ENCODE data around the gene CPSF2.
"Not testable (repeated sequence)": the region's sequence is repeated elsewhere in the genome, so short reads cannot be mapped to it uniquely, and the experiment has no call there.

The CPSF2 gene

DNA sequence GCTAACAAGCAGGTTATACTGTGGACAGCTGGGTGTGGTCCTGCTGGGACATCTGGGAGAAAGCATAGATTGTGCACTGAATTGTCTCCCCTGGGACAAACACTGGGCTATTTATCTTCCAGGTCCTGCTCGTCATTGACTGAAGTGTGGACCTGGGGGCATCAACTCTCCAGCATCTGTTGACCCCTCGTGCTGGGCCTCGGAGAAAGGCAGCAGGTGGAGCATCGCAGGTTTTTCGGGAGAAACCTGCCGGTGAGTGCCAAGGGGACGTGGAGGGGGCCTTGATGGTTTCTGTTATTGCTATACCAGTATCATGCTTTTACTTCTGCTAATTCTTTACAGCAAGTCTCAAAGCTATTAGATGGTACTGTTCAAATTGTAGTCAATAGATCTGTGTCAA is 81.3 kb downstream of the CPSF2 start:
- no peaks in the 10 kb centered on the region for H3K9me3 ChIP-seq (ENCODE audit: control insufficient read depth, insufficient read depth, low read length)

DNA sequence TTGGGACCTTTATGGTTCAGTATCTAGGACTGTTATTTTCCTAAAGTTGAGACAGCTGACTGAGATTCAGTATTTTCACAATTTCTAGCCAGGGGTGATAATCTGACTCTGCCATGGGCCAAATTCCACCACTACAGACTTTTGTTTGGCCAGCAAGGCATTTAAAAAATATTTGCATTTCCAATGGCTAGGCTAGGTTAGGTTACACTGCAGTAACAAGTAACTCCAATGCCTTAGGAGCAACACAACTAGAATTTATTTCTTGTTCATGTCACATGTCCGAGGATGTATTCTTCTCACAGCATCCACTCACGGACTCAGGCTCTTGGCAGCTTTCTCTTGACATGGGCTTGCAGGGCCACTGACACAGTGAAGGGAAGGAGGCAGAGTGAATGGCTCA is 83.0 kb downstream of the CPSF2 start:
- Histone ChIP-seq H3K9ac (ENCODE audit: low read depth, low read length) (no peak overlapping the region), H3K9me3 (ENCODE audit: control insufficient read depth, insufficient read depth, low read length) (no peaks in the 10 kb centered on the region), H3K36me3 (ENCODE audit: control insufficient read depth, insufficient read depth, low read length) (no peaks in the 10 kb centered on the region), H3K4me1 (ENCODE audit: control insufficient read depth, insufficient read depth, low read length) (peaks cover 7% of the 10 kb centered on the region), H3K4me3 (ENCODE audit: low read depth, low read length) (no peak overlapping the region), H3K27me3 (ENCODE audit: control insufficient read depth, insufficient read depth, low read length) (peaks cover 6% of the 10 kb centered on the region; the same call in 1 of the 2 replicates), H3K27ac (ENCODE audit: low read depth, low read length) (no peak overlapping the region)

More for the DNA sequence above, 81.3 kb downstream of the CPSF2 start:
- no peak overlapping the region for H3K27ac ChIP-seq (ENCODE audit: low read depth, low read length)
- H3K4me3 ChIP-seq (ENCODE audit: low read depth, low read length) = no peak overlapping the region
- no peak overlapping the region for H3K9ac ChIP-seq (ENCODE audit: low read depth, low read length)
- peaks cover 7% of the 10 kb centered on the region; the same call in 1 of the 2 replicates for H3K27me3 ChIP-seq (ENCODE audit: control insufficient read depth, insufficient read depth, low read length)
- no peaks in the 10 kb centered on the region for H3K36me3 ChIP-seq (ENCODE audit: control insufficient read depth, insufficient read depth, low read length)
- peaks cover 18% of the 10 kb centered on the region for H3K4me1 ChIP-seq (ENCODE audit: control insufficient read depth, insufficient read depth, low read length)

DNA sequence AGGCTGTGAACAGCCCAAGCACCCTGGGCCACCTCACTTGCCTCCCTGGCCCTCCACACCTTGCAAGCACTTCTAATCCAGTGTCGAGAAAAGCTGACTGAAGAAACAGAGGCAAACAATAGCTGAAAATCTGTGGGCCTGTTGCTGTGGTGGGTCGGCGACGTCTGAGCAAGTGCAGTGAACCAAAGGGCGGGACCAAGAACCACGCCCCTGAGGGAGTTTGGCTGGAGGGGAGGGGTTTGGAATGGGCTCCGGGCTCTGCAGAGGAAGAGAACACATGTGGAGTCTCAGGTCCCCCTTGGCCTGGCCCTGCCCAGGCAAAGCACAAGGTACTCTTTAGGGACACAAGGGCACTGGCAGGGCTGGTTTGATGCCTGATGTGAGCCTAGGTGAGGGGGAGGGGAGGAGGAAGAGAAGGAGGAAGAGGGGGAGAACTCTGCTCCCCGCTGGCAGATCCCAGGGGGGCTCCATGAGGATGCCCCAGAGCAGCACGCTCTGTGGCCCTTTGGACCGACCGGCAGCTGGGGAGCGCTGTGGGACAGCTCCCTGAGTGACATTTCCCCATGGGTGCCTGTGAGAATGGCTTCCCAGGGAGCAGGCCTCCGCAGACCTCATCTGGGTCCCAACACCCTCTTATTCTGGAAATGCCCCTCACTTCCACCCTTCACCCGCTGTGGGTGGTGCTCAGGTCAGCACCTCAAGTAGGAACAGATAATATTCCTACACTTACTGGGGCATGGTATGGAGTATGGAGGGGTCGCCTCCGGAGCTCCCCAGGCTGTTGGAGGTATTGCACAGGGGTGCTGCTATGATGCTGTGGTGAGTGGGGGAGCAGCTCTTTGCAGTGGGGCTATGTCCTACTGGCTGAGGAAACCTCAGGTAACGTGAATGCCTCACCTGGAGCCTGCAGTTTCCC is 85.5 kb downstream of the CPSF2 start:
- H3K27ac ChIP-seq (ENCODE audit: low read depth, low read length) = no peak overlapping the region
- peaks cover 7% of the 10 kb centered on the region for H3K4me1 ChIP-seq (ENCODE audit: control insufficient read depth, insufficient read depth, low read length)
- no peaks in the 10 kb centered on the region for H3K27me3 ChIP-seq (ENCODE audit: control insufficient read depth, insufficient read depth, low read length)
- H3K9me3 ChIP-seq (ENCODE audit: control insufficient read depth, insufficient read depth, low read length) = no peaks in the 10 kb centered on the region
- H3K4me3 ChIP-seq (ENCODE audit: low read depth, low read length) = no peak overlapping the region
- H3K9ac ChIP-seq (ENCODE audit: low read depth, low read length) = no peak overlapping the region
- no peaks in the 10 kb centered on the region for H3K36me3 ChIP-seq (ENCODE audit: control insufficient read depth, insufficient read depth, low read length)

DNA sequence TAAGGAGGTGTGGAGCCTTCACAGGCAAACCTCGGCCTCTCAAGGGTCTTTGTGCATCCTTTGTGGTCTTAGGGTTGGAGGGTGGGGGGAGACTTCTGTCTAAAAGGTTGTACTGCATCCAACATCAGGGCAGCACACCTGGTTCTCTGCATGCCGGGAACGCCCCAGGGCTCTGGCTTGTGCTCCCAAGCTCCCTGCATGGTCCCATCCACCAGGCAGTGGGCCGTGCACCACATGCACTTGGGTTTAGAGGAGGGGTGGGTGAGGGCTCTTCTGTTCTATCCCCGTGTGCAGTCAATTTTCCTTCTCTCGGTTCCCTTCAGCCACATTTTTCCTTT is 86.1 kb downstream of the CPSF2 start:
- peaks cover 7% of the 10 kb centered on the region for H3K4me1 ChIP-seq (ENCODE audit: control insufficient read depth, insufficient read depth, low read length)

DNA sequence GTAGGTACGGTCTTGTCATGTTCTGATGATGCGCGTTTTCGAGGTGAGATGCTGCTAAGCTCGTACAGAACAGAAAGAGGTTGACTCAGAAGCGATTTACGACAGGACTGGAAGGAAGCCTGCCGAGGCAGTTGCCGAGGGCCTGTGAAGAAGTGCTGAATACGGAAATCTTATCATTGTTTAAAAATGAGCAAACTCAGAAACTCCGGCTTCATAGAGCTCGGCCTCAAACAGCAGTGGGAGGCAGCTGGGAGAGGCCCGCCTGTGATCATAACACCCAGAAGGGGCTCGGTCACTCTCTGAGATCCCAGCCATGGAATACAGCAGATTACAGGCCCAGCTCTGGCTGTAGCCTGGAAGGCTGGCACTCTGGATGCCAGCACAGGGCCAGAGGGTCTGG is 87.4 kb downstream of the CPSF2 start:
- peaks cover 7% of the 10 kb centered on the region for H3K4me1 ChIP-seq (ENCODE audit: control insufficient read depth, insufficient read depth, low read length)
- no peaks in the 10 kb centered on the region for H3K9me3 ChIP-seq (ENCODE audit: control insufficient read depth, insufficient read depth, low read length)
- H3K27me3 ChIP-seq (ENCODE audit: control insufficient read depth, insufficient read depth, low read length) = no peaks in the 10 kb centered on the region
- H3K27ac ChIP-seq (ENCODE audit: low read depth, low read length) = no peak overlapping the region
- no peak overlapping the region for H3K4me3 ChIP-seq (ENCODE audit: low read depth, low read length)
- H3K9ac ChIP-seq (ENCODE audit: low read depth, low read length) = no peak overlapping the region
- no peaks in the 10 kb centered on the region for H3K36me3 ChIP-seq (ENCODE audit: control insufficient read depth, insufficient read depth, low read length)

More for the DNA sequence above, 86.1 kb downstream of the CPSF2 start:
- no peaks in the 10 kb centered on the region for H3K9me3 ChIP-seq (ENCODE audit: control insufficient read depth, insufficient read depth, low read length)
- H3K9ac ChIP-seq (ENCODE audit: low read depth, low read length) = no peak overlapping the region
- no peak overlapping the region for H3K4me3 ChIP-seq (ENCODE audit: low read depth, low read length)
- no peaks in the 10 kb centered on the region for H3K27me3 ChIP-seq (ENCODE audit: control insufficient read depth, insufficient read depth, low read length)
- no peaks in the 10 kb centered on the region for H3K36me3 ChIP-seq (ENCODE audit: control insufficient read depth, insufficient read depth, low read length)
- H3K27ac ChIP-seq (ENCODE audit: low read depth, low read length) = no peak overlapping the region

DNA sequence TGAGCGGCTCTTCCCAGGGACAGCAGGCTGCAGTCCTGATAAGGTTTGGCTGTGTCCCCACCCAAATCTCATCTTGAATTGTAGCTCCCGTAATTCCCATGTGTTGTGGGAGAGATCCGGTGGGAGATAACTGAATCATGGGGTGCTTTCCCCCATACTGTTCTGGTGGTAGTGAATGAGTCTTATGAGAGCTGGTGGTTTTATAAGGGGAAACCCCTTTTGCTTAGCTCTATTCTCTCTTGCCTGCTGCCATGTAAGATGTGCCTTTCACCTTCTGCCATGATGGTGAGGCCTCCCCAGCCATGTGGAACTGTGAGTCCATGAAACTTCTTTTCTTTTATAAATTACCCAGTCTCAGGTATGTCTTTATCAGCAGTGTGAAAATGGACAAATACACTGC is 91.4 kb downstream of the CPSF2 start:
- H3K4me1 ChIP-seq (ENCODE audit: control insufficient read depth, insufficient read depth, low read length); H3K27me3 ChIP-seq (ENCODE audit: control insufficient read depth, insufficient read depth, low read length); H3K9me3 ChIP-seq (ENCODE audit: control insufficient read depth, insufficient read depth, low read length); H3K4me3 ChIP-seq (ENCODE audit: low read depth, low read length); H3K27ac ChIP-seq (ENCODE audit: low read depth, low read length); H3K36me3 ChIP-seq (ENCODE audit: control insufficient read depth, insufficient read depth, low read length); H3K9ac ChIP-seq (ENCODE audit: low read depth, low read length): not testable (repeated sequence)

DNA sequence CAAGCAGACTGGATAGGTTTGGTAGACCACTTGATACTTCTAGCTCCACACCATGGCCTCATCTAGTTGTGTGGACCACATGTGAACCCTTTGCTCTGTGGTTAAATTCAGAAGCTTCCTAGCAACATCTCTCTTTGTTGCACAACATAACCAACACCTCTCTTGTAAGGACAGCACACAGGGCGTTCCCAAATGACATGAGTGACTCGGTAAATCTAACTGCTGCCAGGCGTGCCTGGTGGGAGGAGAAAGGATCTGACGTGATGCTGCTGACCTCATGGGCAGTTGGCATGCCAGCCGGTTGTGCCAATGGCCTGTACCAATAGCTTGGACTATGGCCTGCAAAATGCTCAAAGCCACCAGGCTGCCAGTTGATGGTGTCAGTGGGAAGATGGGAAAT is 93.8 kb downstream of the CPSF2 start:
- no peak overlapping the region for H3K27ac ChIP-seq (ENCODE audit: low read depth, low read length)
- no peaks in the 10 kb centered on the region for H3K9me3 ChIP-seq (ENCODE audit: control insufficient read depth, insufficient read depth, low read length)
- H3K9ac ChIP-seq (ENCODE audit: low read depth, low read length) = no peak overlapping the region
- no peaks in the 10 kb centered on the region for H3K36me3 ChIP-seq (ENCODE audit: control insufficient read depth, insufficient read depth, low read length)
- H3K4me3 ChIP-seq (ENCODE audit: low read depth, low read length) = no peak overlapping the region
- no peaks in the 10 kb centered on the region for H3K27me3 ChIP-seq (ENCODE audit: control insufficient read depth, insufficient read depth, low read length)
- H3K4me1 ChIP-seq (ENCODE audit: control insufficient read depth, insufficient read depth, low read length) = no peaks in the 10 kb centered on the region

DNA sequence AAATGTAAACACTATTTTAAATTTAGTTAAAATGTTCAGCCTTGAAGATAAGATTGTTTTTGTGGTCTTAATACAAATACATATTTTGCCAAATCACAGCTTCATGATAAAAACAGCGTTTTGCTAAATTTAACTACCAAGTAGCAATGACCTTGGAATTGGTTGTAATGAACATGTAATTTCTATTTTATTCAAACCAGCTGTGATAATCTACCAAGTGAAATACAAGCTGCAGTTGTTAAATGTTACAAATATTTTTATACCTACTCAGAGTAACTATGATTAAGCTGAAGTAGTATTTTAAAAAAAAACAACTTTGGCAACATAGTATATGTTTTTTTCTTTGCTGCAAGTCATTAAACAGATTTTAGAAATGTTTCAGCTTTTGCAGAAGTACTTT is 96.2 kb downstream of the CPSF2 start:
- Histone ChIP-seq H3K9me3 (ENCODE audit: control insufficient read depth, insufficient read depth, low read length) (no peaks in the 10 kb centered on the region), H3K4me3 (ENCODE audit: low read depth, low read length) (no peak overlapping the region), H3K36me3 (ENCODE audit: control insufficient read depth, insufficient read depth, low read length) (no peaks in the 10 kb centered on the region), H3K4me1 (ENCODE audit: control insufficient read depth, insufficient read depth, low read length) (no peaks in the 10 kb centered on the region), H3K27me3 (ENCODE audit: control insufficient read depth, insufficient read depth, low read length) (no peaks in the 10 kb centered on the region), H3K27ac (ENCODE audit: low read depth, low read length) (no peak overlapping the region), H3K9ac (ENCODE audit: low read depth, low read length) (no peak overlapping the region)
